ENCODE data around the gene TSSK6.

Gene TSSK6

GRCh38 chr19:19464339-19465098, 50.8 kb downstream of the TSSK6 start:
- DNase-seq (ENCODE audit: low spot score): peak; percentile 66

Data from AG20443 (cell line).